ENCODE data around the gene C16orf95. TPM values are rescaled to one million over a fixed set of nuclear protein-coding genes. Genes with fewer than 3 reads are reported as not detected.

Gene C16orf95
- total RNA-seq, 2 donors from 2014 or later, result 3.2 to 3.4 TPM

DNA sequence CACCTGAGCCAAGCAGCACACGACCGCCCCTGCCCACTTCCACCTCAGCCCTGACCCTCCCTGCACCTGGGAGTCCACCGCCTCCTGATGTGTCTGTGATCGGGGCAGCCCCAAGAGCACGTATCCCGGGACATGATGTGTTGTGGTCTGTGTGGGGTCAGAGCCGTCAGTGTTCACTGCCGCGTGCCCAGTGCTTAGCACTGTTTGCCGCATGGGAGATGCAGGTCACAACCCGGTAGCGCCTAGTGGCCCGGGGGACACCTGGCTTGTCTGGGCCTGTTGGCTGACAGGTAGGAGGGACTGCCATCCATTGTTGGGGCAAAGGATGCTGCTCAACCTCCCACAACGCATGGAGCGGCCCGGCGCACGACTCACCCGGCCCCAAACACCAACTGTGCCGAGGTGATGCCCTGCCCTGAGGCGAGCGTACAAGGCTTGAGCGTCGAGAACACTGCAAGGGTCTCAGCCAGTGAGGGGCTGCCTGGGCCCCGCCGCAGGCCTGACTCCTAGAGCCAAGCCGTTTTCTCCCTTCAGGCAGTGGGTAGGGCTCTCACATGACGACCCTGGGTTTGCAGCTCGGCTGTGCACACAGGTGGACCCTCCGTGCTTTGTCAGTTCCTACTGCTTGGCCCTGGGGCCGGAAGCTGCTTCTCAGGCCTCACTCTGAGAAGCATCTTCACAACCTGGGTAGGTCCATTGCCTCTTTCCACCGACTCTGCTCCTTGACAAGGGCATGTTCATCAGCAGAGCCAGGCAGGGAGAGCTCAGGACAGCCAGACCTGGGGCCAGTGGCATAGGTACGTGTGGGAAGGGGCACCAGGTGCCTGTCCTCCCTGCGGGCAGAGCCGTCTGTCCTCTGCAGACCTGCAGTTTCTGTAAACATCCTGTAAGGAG is 5.9 kb upstream of the C16orf95 start:
- ATAC-seq (no peak), DNase-seq (no peak)
- intact Hi-C loops (cut with DNase I), result loop anchor here (10.0 kb wide), 1 partner anchor 52 kb away; no protein-coding TSS in a partner anchor

DNA sequence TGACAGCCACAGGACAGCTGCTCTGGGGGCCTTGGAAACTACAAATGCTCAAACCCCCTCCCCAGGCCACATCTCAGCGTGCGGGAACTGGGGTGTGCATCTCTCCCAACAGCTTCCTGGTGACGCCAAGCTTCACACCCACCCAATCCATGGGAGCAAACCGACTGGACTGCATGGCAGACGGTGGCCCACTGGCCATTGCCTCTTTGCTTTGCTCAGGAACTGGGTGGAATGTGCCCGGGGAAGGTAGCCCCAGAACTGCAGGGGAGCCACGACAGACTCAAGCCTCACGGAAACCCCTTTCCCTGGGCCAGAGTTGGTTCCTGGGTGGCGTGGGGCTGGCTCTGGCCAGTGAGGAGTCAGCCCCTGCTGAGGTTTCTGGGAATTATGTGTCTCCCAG is 5.2 kb upstream of the C16orf95 start:
- intact Hi-C loops (cut with DNase I), result loop anchor here (10.0 kb wide), 1 partner anchor 52 kb away; no protein-coding TSS in a partner anchor
- no peak for ATAC-seq
- no peak for DNase-seq

DNA sequence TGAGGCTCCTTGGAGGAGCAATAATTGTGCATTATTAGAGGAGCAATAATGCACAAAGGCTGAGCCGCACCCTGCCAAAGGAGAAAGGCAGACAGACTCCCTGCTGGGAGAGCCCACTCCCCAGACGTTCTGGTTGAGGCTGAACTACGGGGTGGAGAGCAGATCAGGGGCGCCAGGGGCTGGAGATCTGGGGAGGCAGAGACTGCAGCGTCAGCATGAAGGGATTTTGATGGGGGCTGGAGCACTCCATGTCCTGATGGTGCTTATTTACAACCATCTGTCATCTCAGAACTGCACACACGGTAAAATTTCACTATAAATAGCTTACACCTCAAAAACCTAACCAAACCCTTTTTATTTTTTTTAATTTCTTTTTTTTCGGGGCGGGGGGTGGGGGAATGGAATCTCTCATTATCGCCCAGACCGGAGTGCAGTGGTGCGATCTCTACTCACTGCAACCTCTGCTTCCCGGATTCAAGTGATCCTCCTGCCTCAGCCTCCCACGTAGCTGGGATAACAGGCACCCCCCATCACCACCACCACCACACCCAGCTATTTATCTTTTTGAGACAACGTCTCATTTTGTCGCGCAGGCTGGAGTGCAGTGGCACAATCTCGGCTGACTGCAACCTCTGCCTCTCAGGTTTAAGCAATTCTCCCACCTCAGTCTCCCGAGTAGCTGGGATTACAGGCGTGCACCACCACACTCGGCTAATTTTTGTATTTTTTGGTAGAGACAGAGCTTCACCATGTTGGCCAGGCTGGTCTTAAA is 4.3 kb upstream of the C16orf95 start:
- ATAC-seq, result no peak
- no peak for DNase-seq
- intact Hi-C loops (cut with DNase I), result loop anchor here (10.0 kb wide), 1 partner anchor 53 kb away; no protein-coding TSS in a partner anchor

DNA sequence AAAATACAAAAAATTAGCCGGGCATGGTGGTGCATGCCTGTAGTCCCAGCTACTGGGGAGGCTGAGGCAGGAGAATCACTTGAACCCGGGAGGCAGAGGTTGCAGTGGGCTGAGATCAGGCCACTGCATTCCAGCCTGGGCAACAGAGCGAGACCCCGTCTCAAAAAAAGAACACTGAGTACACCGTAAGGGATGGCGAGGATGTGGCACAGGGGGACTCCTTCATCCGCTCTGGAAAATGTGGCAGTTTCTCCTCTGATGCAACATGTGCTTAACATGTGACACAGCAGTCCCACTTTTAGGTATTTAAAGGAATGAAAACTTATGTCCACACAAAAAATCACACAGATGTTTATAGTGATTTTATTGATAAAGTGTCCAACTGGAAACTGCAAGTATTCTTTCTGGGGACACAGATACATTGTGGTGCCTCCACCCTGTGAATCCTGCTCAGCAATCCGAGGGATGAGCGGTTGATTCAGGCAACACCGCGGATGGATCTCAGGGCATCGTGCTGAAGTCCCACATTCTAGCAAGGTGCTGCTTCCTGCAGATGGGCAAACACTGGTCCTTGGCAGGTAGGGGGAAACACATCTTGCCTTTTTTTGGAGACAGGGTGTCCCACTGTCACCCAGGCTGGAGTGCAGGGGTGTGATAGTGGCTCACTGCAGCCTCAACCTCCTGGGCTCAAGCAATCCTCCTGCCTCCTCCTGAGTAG is 3.5 kb upstream of the C16orf95 start:
- intact Hi-C loops (cut with DNase I), result loop anchor here (10.0 kb wide), 1 partner anchor 54 kb away; no protein-coding TSS in a partner anchor

DNA sequence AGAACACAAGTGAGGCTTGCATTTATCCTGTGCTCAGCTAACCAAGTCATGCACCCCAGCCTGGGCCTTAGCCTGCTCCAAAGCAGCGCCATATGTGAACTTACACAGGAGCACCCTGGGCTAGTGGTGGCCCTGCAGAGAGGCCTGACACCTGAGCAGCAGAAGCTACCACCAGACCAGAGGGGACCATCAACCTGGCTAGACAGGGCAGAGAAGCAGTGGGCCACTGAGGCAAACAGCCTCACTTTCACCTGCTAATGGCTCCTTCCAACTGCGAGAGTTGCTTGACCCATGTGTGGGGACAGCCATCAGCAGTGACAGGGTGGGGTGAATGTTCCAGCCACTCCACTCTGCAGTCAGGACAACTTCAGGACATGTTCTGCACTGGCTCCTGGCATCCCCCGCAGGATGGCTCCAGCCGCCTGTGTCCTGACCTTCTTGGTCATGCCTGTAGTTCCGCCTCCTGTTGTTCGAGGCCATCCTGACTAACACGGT is 2.9 kb upstream of the C16orf95 start:
- intact Hi-C loops (cut with DNase I), result loop anchor here (5.0 to 10.0 kb wide), 2 partner anchors 55 to 72 kb away; partner anchors contain the start of gene MAP1LC3B (in 1 of the 2)
- no peak for ATAC-seq
- no peak for DNase-seq

More for the DNA sequence above, 3.5 kb upstream of the C16orf95 start:
- DNase-seq (no peak), ATAC-seq (no peak)

DNA sequence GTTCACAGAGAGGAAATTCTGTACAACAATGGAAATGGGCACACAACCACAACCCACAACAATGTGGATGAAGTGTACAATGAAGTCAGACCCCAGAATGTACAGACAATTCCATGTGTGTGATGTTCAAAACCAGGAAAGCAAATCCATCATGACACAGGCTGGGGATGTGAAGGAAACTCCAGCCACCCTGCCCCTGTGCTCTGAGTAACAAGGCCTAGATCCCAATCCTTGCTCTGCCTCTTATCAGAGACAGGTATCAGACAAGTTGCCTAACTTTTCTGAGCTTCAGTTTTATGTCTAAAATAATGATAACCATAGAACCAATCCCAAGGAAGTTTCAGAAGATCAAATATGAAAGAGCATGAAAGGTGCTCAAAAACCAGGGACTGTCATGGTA is 1.8 kb upstream of the C16orf95 start:
- ATAC-seq (no peak), DNase-seq (no peak)
- intact Hi-C loops (cut with DNase I), result loop anchor here in 1 of 2 donors (5.0 kb wide), 1 partner anchor 73 kb away; the partner anchor contains the start of gene MAP1LC3B

DNA sequence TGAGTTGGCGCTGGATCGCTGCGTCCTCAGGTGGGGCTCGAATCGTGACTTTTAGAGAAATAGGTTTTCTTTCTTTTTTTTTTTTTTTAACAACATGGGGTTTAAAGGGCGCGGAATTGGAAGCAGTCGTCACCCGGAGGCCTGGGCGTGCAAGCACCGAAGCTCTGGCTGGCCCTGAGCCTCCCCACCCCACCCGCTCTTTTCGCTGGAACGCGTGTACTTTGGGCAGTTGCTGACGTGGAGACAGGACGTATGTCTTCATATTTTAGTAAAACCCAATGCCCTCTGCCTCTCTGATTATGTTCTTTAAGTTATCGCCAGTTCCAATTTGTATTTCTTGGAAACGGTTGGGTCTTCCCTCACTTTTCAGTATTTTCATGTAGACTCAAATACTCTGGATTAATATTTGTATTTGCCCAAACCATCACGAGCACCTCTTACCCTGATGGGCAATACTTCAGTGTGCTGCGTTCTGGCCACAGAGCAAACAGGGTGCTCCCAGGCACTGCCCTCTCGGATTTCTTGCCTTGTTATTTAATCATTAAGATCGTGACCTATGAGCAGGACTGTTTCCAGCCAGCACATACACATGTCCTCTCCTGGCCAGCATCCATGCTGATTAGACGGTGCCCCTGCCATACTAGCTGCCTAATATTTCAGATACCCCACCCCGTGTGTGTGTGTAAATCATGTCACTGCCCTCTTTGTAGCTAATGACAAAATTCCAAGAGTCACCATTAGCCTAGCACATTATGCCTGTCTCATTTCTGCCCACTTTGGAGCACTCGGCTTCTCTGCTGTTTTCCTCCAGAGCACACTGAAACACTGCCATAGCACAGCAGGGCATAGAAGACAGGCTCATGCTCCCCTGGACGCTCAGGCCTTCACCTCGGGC is 805 bp upstream of the C16orf95 start:
- DNase-seq, result peak; percentile 62
- intact Hi-C loops (cut with DNase I), result loop anchor here in 1 of 2 donors (5.0 kb wide), 1 partner anchor 74 kb away; the partner anchor contains the start of gene MAP1LC3B

DNA sequence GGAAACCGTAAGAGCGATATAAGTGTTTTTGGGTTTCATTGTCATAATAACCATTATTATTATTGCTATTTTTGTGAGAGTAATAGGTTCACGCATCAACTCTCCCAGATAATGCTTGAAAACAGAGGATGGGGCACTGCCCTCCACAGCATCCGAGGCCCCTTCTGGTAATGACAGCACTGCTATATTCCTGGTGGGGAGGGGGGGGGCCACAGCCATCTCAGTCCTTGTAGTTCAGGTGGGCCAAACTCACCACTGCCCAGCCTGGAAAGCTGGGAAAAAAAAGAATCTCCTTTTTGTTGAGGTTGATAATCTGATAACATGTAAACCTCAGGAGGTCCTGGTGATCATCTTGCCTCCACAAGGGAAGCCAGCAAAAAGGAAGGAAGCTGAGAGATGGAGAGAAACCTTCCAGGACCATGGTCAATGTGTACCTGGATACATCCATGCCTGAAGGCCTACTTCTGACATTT is 706 bp downstream of the C16orf95 start:
- ATAC-seq, result no peak
- intact Hi-C loops (cut with DNase I), result loop anchor here in 1 of 2 donors (5.0 kb wide), 1 partner anchor 76 kb away; the partner anchor contains the start of gene MAP1LC3B
- DNase-seq, result no peak

More for the DNA sequence above, 805 bp upstream of the C16orf95 start:
- peak; percentile 68 for ATAC-seq

DNA sequence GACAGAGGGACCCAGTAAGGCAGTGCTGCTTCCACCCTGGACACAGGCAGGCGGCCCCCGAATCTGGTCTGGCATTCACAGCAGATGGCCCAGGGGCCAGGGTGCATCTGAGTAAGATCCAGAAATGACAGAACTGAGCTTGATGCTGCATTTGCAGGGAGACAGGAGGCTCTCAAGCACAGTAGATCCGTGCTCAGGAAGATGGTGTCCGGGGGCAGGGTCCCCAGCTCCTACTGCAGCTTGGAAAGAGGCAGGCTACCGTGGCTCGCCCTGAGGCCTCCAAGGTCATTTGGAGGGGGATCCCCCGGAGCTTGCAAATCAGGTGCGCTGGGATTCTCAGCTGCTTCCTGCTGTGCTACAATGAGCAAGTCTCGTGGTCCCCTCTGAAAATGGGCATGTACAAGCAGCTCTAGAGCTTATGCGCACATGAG is 2.2 kb downstream of the C16orf95 start:
- DNase-seq (no peak), ATAC-seq (no peak)
- intact Hi-C loops (cut with DNase I), result loop anchor here in 1 of 2 donors (5.0 kb wide), 2 partner anchors 77 to 322 kb away; partner anchors contain the start of gene MAP1LC3B

DNA sequence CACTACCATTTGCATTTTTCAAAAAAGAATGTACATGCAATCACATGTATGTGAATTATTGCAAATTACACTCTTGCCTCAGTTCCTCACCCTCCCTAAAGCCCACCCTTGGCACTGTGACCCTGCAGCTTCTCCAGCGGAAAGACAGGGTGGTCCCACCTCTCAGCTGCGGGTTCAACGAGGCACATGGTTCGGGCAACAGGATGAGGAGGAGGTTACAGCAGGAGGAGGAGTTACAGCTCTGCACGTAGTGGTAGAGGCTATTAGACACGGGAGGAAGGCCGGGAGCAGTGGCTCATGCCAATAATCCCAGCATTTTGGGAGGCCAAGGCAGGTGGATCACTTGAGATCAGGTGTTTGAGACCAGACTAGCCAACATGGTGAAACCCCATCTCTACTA is 5.2 kb downstream of the C16orf95 start:
- DNase-seq, result no peak
- intact Hi-C loops (cut with DNase I), result loop anchor here in 1 of 2 donors (5.0 kb wide), 1 partner anchor 325 kb away; no protein-coding TSS in a partner anchor

DNA sequence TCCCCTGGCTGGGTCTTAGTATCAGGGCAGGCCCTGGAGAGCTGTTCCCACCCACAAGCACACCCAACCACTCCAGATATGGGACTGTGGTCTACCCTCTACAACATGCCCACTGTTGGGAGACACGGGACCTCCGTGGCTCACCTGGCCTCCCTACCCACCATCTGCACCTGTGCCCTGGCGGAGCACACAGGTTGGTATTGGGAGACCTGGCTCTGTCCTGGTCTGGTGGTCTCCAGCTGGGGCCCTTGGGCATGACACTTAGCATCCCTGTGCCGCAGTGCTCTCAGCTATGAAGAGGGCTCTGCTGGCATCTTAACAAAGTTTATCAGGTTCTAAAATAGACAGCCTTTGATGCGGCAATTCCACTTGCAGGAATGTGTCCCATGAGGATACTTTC is 5.8 kb downstream of the C16orf95 start:
- ATAC-seq, result peak in 1 of 2 donors; percentile 31
- no peak for DNase-seq
- intact Hi-C loops (cut with DNase I), result loop anchor here in 1 of 2 donors (5.0 kb wide), 1 partner anchor 326 kb away; no protein-coding TSS in a partner anchor

More for the DNA sequence above, 5.2 kb downstream of the C16orf95 start:
- no peak for ATAC-seq

DNA sequence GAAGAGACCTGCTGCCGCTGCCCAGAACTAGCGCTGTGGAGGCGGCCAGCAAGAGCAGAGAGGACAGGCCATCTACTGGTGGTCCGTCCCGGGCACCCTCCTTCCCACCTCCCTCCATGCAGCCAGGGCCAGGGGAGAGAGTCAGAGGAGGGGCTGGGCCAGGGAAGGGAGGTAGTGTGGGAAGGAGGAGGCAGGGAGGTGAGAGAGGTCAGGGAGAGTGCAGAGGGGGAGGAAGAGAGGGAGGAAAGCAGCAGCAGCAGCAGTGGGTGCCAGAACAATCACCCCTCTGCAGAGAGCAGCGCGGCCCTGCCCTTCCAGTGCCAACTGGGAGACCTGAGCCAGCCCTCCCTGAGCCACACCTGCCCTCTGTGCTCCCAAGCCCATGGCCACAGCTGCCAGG is 6.6 kb downstream of the C16orf95 start:
- DNase-seq, result no peak
- intact Hi-C loops (cut with DNase I), result loop anchor here in 1 of 2 donors (5.0 kb wide), 1 partner anchor 327 kb away; no protein-coding TSS in a partner anchor
- peak; percentile 11 to 51 for ATAC-seq

DNA sequence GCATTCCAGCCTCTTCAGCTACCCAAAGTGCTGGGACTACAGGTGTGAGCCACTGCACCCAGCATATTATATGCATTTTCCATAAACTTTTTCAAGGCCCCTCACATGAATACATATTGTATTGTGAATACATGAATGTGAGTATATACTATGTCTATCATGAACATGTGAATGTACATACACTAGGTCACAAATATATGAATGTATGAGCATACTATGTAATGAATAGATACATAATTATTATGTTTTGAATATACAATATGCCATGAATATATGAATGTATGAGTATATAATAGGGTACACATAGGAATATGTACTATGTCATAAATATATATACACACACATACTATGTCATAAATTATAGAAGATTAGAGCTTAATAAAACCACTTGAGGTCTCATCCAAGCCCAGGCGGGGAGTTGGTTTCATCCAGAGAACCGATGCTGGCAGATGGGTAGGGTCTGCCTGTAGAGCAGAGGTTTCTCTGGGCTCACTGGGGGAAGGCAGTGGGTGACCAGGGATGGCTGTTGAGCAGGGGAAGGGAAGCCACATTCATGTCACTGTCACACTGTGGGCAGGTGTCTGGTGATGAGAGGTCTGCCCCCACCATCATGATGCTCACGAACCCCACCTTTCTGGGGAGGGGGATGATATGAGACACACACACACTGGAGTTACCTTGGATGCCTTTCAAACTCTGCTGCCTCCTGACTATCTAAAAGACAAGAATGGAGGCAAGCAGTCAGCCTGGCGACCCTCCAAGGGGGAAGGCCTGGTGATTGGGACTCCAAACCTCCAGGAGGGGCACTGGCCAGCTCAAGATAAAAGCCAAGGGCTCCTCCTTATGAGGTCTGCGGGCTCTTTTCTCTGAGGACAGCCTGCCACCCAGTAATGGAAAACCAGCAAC is 7.3 kb downstream of the C16orf95 start:
- intact Hi-C loops (cut with DNase I), result loop anchor here in 1 of 2 donors (5.0 kb wide), 1 partner anchor 327 kb away; no protein-coding TSS in a partner anchor
- DNase-seq (no peak), ATAC-seq (no peak)

DNA sequence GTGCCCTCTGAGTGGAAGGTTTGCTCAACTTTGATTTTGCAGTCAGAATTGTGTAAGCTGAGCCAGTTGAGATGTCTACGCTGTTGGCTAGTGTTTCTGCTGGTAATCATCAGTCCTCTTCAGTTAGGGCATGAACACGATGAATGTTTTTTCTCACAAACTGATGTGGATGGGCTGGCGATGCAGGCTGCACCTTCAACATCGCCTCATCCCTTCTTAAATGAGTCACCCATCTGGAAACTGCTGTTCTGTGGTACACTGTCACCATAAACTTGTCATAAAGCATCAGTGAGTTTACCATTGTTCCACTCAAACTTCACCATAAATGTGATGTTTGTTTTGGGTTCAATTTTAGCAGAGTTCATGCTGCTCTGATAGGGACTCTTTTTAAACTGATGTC is 8.4 kb downstream of the C16orf95 start:
- DNase-seq, result no peak
- intact Hi-C loops (cut with DNase I), result no loop called here
- ATAC-seq, result no peak

DNA sequence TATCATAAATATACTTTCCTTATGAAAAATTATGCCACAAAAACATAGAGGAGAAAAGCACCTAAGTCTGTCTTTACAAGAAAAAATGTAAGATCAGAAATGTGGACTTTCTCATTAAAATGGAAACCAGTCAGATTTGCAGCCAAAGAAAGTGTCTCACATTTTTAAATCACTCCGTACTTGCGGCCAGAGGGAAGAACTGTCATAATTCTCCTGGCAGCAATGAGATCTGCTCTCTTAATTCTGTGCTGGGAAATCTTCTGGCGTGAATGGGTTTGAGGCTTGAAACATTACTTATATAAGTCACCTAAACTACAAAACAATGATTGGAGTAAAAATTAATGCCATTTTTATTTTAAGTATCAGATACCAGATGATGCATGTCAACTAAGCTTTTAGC is 10.7 kb downstream of the C16orf95 start:
- intact Hi-C loops (cut with DNase I), result no loop called here
- no peak for ATAC-seq

More for the DNA sequence above, 10.7 kb downstream of the C16orf95 start:
- no peak for DNase-seq

Measured in left cardiac atrium (tissue), 4 donors.